ENCODE results near the gene PTCH1.

PTCH1 gene

GRCh38 chr9:95425910-95426551, 90.7 kb downstream of the PTCH1 start:
- TF ChIP-seq CTCF (IDR thresholded peaks at IDR 0.05; ENCODE audit: low read length) (no peak), EZH2 (optimal IDR thresholded peaks at IDR 0.05; ENCODE audit: low read depth, low read length) (no peak), EZH2phosphoT487 (IDR thresholded peaks at IDR 0.05; ENCODE audit: low read length) (no peak)
- peak overlapping the region; percentile 90 for H3K27ac ChIP-seq (ENCODE audit: low read length)
- DNase-seq = peak; percentile 42

GRCh38 chr9:95422650-95423049, 94.1 kb downstream of the PTCH1 start:
- Histone ChIP-seq H3K4me1 (ENCODE audit: low read length) (peaks cover 3% of the 10 kb centered on the region; the same call in 1 of the 2 replicates), H3K27me3 (replicated peaks; ENCODE audit: insufficient read depth, low read length) (no peaks in the 10 kb centered on the region), H3K4me2 (ENCODE audit: low read depth, low read length) (no peak overlapping the region), H3K9me2 (replicated peaks; ENCODE audit: insufficient read depth, low read length) (no peaks in the 10 kb centered on the region), H3K27ac (ENCODE audit: low read length) (no peak overlapping the region), H3K9me3 (replicated peaks; ENCODE audit: insufficient read depth, low read length) (0 out of 2 replicates have a peak, but pooled peaks cover 2% of the 10 kb centered on the region), H3K4me3 (ENCODE audit: low read length) (no peak overlapping the region), H3K79me2 (ENCODE audit: low read length) (peaks cover 15% of the 10 kb centered on the region; the same call in 1 of the 2 replicates), H4K20me1 (ENCODE audit: insufficient read depth, low read length) (no peaks in the 10 kb centered on the region), H2AFZ (ENCODE audit: low read length) (no peak overlapping the region), H3K36me3 (replicated peaks; ENCODE audit: insufficient read depth, low read length) (peaks cover 17% of the 10 kb centered on the region), H3F3A (ENCODE audit: insufficient read depth, low read length) (peaks cover 15% of the 10 kb centered on the region), H3K9ac (ENCODE audit: low read length) (no peak overlapping the region)
- TF ChIP-seq CTCF (IDR thresholded peaks at IDR 0.05; ENCODE audit: low read length) (no peak), EZH2 (optimal IDR thresholded peaks at IDR 0.05; ENCODE audit: low read depth, low read length) (no peak), EZH2phosphoT487 (IDR thresholded peaks at IDR 0.05; ENCODE audit: low read length) (no peak)
- no peak for DNase-seq

More at GRCh38 chr9:95425910-95426551, 90.7 kb downstream of the PTCH1 start:
- Histone ChIP-seq H3K79me2 (ENCODE audit: low read length) (peaks cover 15% of the 10 kb centered on the region; the same call in 1 of the 2 replicates), H3F3A (ENCODE audit: insufficient read depth, low read length) (peaks cover 15% of the 10 kb centered on the region), H2AFZ (ENCODE audit: low read length) (peak overlapping the region; percentile 82), H3K4me1 (ENCODE audit: low read length) (no peaks in the 10 kb centered on the region), H3K36me3 (replicated peaks; ENCODE audit: insufficient read depth, low read length) (peaks cover 17% of the 10 kb centered on the region), H3K9me3 (replicated peaks; ENCODE audit: insufficient read depth, low read length) (0 out of 2 replicates have a peak, but pooled peaks cover 2% of the 10 kb centered on the region), H3K9ac (ENCODE audit: low read length) (peak overlapping the region; percentile 94), H3K9me2 (replicated peaks; ENCODE audit: insufficient read depth, low read length) (no peaks in the 10 kb centered on the region), H3K4me3 (ENCODE audit: low read length) (peak overlapping the region; percentile 84), H4K20me1 (ENCODE audit: insufficient read depth, low read length) (no peaks in the 10 kb centered on the region), H3K27me3 (replicated peaks; ENCODE audit: insufficient read depth, low read length) (no peaks in the 10 kb centered on the region), H3K4me2 (ENCODE audit: low read depth, low read length) (peak overlapping the region; percentile 85)

- no peak overlapping the region for H2AFZ ChIP-seq (ENCODE audit: low read length)
- DNase-seq = no peak
- H3F3A ChIP-seq (ENCODE audit: insufficient read depth, low read length) = no peaks in the 10 kb centered on the region
- H3K79me2 ChIP-seq (ENCODE audit: low read length) = 0 out of 2 replicates have a peak, but pooled peaks cover 6% of the 10 kb centered on the region
- no peaks in the 10 kb centered on the region for H4K20me1 ChIP-seq (ENCODE audit: insufficient read depth, low read length)
- no peak overlapping the region for H3K27ac ChIP-seq (ENCODE audit: low read length)
- 0 out of 2 replicates have a peak, but pooled peaks cover 2% of the 10 kb centered on the region for H3K9me3 ChIP-seq (replicated peaks; ENCODE audit: insufficient read depth, low read length)
- TF ChIP-seq EZH2phosphoT487 (IDR thresholded peaks at IDR 0.05; ENCODE audit: low read length) (no peak), EZH2 (optimal IDR thresholded peaks at IDR 0.05; ENCODE audit: low read depth, low read length) (no peak), CTCF (IDR thresholded peaks at IDR 0.05; ENCODE audit: low read length) (no peak)
- no peak overlapping the region for H3K4me2 ChIP-seq (ENCODE audit: low read depth, low read length)
- H3K4me3 ChIP-seq (ENCODE audit: low read length) = no peak overlapping the region
- H3K9ac ChIP-seq (ENCODE audit: low read length) = no peak overlapping the region
- peaks cover 3% of the 10 kb centered on the region; the same call in 1 of the 2 replicates for H3K4me1 ChIP-seq (ENCODE audit: low read length)
- no peaks in the 10 kb centered on the region for H3K27me3 ChIP-seq (replicated peaks; ENCODE audit: insufficient read depth, low read length)
- H3K36me3 ChIP-seq (replicated peaks; ENCODE audit: insufficient read depth, low read length) = peaks cover 17% of the 10 kb centered on the region
- H3K9me2 ChIP-seq (replicated peaks; ENCODE audit: insufficient read depth, low read length) = no peaks in the 10 kb centered on the region
Observed at GRCh38 chr9:95420518-95420917, 96.3 kb downstream of the PTCH1 start.
